ENCODE data around the gene DSCAML1. TPM values are rescaled to one million over a fixed set of nuclear protein-coding genes. Genes with fewer than 3 reads are reported as not detected.
A peak's percentile ranks its signal among the peaks of the same experiment; 100 is the strongest.

Gene DSCAML1
- total and polyA plus RNA-seq, 12 donors = 0.16 to 1.5 (median 0.57) TPM

GRCh38 chr11:117442869-117443239 lies 354.2 kb downstream of the DSCAML1 start:
- Histone ChIP-seq H3K9me3 (no peaks in the 10 kb centered on the region), H3K36me3 (peaks cover 0 to 9% (median 0%) of the 10 kb centered on the region in 9 donors), H3K27me3 (peaks cover 0 to 20% (median 10%) of the 10 kb centered on the region in 7 donors), H3K4me1 (peaks cover 0 to 11% (median 0%) of the 10 kb centered on the region in 9 donors), H3K4me3 (no peak overlapping the region), H3K27ac (no peak overlapping the region)
- DNase-seq (no peak), ATAC-seq (peak in 1 of 8 donors; percentile 15)
- no peak for TF ChIP-seq CTCF (IDR thresholded peaks at IDR 0.05)
- intact Hi-C loops (cut with DNase I) = loop anchor here in 9 of 10 donors (1.0 to 5.0 kb wide), 4 partner anchors 364 to 374 kb away; no protein-coding TSS in a partner anchor
- WGBS, 2 donors = 79 to 84% methylated on average over 12 of the region's 12 CpGs

- peaks cover 0 to 11% (median 0%) of the 10 kb centered on the region in 9 donors for H3K4me1 ChIP-seq
- peaks cover 0 to 20% (median 10%) of the 10 kb centered on the region in 7 donors for H3K27me3 ChIP-seq
- no peak for TF ChIP-seq CTCF (IDR thresholded peaks at IDR 0.05)
- DNase-seq (no peak), ATAC-seq (no peak)
- WGBS, 2 donors = 91 to 95% methylated on average over 16 of the region's 16 CpGs
- H3K27ac ChIP-seq = no peak overlapping the region
- intact Hi-C loops (cut with DNase I) = loop anchor here in 7 of 10 donors (2.0 to 5.0 kb wide), 3 partner anchors 365 to 375 kb away; no protein-coding TSS in a partner anchor
- H3K36me3 ChIP-seq = peaks cover 0 to 9% (median 0%) of the 10 kb centered on the region in 9 donors
- H3K4me3 ChIP-seq = no peak overlapping the region
- H3K9me3 ChIP-seq = no peaks in the 10 kb centered on the region
Observed at GRCh38 chr11:117442049-117442868, 354.8 kb downstream of the DSCAML1 start.

GRCh38 chr11:117441146-117441975 lies 355.7 kb downstream of the DSCAML1 start:
- intact Hi-C loops (cut with DNase I) = loop anchor here in 6 of 10 donors (5.0 kb wide), 2 partner anchors 366 to 376 kb away; no protein-coding TSS in a partner anchor
- DNase-seq (no peak), ATAC-seq (no peak)
- TF ChIP-seq CTCF (IDR thresholded peaks at IDR 0.05) = no peak
- 90 to 93% methylated on average over 14 of the region's 14 CpGs for WGBS, 2 donors
- Histone ChIP-seq H3K27ac (no peak overlapping the region), H3K36me3 (peaks cover 0 to 18% (median 0%) of the 10 kb centered on the region in 9 donors), H3K9me3 (no peaks in the 10 kb centered on the region), H3K4me3 (no peak overlapping the region), H3K4me1 (peaks cover 0 to 11% (median 0%) of the 10 kb centered on the region in 9 donors), H3K27me3 (peaks cover 0 to 20% (median 10%) of the 10 kb centered on the region in 7 donors)

GRCh38 chr11:117440258-117440657 lies 356.8 kb downstream of the DSCAML1 start:
- 92 to 97% methylated on average over 8 of the region's 8 CpGs for WGBS, 2 donors

More at GRCh38 chr11:117440258-117440657, 356.8 kb downstream of the DSCAML1 start:
- Histone ChIP-seq H3K27me3 (peaks cover 0 to 22% (median 10%) of the 10 kb centered on the region in 7 donors), H3K9me3 (no peaks in the 10 kb centered on the region), H3K36me3 (peaks cover 0 to 29% (median 0%) of the 10 kb centered on the region in 9 donors), H3K4me1 (peaks cover 0 to 11% (median 0%) of the 10 kb centered on the region in 9 donors), H3K4me3 (no peak overlapping the region), H3K27ac (no peak overlapping the region)
- intact Hi-C loops (cut with DNase I) = loop anchor here in 6 of 10 donors (5.0 kb wide), 2 partner anchors 367 to 377 kb away; no protein-coding TSS in a partner anchor
- TF ChIP-seq CTCF (IDR thresholded peaks at IDR 0.05) = no peak
- DNase-seq (no peak), ATAC-seq (no peak)

All from heart right ventricle (tissue), 16 donors.